Mesothelial cell of epicardium (in vitro differentiated cells): ENCODE measurements around the gene NOC3L. TPM values are rescaled to one million over a fixed set of nuclear protein-coding genes. Genes with fewer than 3 reads are reported as not detected.
A peak's percentile ranks its signal among the peaks of the same experiment; 100 is the strongest.

ENCODE experiments used
- DNase-seq, 2 experiments: peaks; one replicate each; pipeline ENCODE4 v3.0.0; 2021; ENCODE audit warnings: low spot score in 2 of 2; ENCODE audit not compliant: unreplicated experiment in 2 of 2
- H3K27ac Mint-ChIP-seq: 2 replicates; pipeline ENCODE4 v1.8.0; 2021; ENCODE audit warnings: mixed read lengths
- H3K27me3 Mint-ChIP-seq: 2 replicates; pipeline ENCODE4 v1.8.0; 2021; ENCODE audit warnings: low read depth, mixed read lengths
- H3K36me3 Mint-ChIP-seq: 2 replicates; pipeline ENCODE4 v1.8.0; 2021; ENCODE audit warnings: mixed read lengths
- H3K4me1 Mint-ChIP-seq: 2 replicates; pipeline ENCODE4 v1.8.0; 2021; ENCODE audit warnings: mixed read lengths
- H3K4me3 Mint-ChIP-seq: 2 replicates; pipeline ENCODE4 v1.8.0; 2021; ENCODE audit warnings: mild to moderate bottlenecking, moderate library complexity, mixed read lengths
- H3K9me3 Mint-ChIP-seq: 2 replicates; pipeline ENCODE4 v1.8.0; 2021; ENCODE audit warnings: mixed read lengths
- total RNA-seq: library from RNA; stranded (reverse); gene quantifications from 3 replicates; pipeline ENCODE4 v1.2.1, GENCODE V29; 2021
- TF ChIP-seq, protein P1 (sequence below): fragments of 200-600 bp; sonication (generic); IDR thresholded peaks from one replicate; pipeline ENCODE4 v1.5.0; 2021; ENCODE audit warnings: antibody characterized with exemption; ENCODE audit not compliant: unreplicated experiment

NOC3L gene
- total RNA-seq, 1 donor from 2014 or later, result 26.2 TPM

DNA sequence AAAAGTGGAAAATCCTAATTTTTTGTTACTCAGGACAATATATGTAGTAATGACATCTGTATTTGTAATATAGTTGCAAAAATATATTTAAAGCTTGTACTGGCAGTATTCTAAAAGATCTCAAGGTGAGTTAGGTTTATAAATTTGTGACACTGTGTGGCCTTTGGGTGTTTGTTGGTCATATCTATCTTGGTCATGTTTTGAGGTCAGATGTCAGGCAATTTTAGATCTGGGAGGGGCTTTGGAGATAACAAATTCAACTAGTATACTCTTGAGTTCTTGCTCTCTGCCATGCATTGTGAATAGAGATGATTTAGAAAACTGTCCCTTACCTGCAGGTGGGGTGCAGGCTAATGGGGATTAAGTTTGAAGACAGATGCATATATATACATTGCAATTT, 42.7 kb upstream of the NOC3L start:
- H3K4me3 Mint-ChIP-seq, result no peak overlapping the region
- TF ChIP-seq, protein P1, sequence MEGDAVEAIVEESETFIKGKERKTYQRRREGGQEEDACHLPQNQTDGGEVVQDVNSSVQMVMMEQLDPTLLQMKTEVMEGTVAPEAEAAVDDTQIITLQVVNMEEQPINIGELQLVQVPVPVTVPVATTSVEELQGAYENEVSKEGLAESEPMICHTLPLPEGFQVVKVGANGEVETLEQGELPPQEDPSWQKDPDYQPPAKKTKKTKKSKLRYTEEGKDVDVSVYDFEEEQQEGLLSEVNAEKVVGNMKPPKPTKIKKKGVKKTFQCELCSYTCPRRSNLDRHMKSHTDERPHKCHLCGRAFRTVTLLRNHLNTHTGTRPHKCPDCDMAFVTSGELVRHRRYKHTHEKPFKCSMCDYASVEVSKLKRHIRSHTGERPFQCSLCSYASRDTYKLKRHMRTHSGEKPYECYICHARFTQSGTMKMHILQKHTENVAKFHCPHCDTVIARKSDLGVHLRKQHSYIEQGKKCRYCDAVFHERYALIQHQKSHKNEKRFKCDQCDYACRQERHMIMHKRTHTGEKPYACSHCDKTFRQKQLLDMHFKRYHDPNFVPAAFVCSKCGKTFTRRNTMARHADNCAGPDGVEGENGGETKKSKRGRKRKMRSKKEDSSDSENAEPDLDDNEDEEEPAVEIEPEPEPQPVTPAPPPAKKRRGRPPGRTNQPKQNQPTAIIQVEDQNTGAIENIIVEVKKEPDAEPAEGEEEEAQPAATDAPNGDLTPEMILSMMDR, result no peak
- no peak for DNase-seq
- no peaks in the 10 kb centered on the region for H3K27me3 Mint-ChIP-seq
- H3K36me3 Mint-ChIP-seq, result no peaks in the 10 kb centered on the region
- H3K27ac Mint-ChIP-seq, result no peak overlapping the region
- H3K4me1 Mint-ChIP-seq, result peaks cover 24% of the 10 kb centered on the region
- H3K9me3 Mint-ChIP-seq, result no peaks in the 10 kb centered on the region

DNA sequence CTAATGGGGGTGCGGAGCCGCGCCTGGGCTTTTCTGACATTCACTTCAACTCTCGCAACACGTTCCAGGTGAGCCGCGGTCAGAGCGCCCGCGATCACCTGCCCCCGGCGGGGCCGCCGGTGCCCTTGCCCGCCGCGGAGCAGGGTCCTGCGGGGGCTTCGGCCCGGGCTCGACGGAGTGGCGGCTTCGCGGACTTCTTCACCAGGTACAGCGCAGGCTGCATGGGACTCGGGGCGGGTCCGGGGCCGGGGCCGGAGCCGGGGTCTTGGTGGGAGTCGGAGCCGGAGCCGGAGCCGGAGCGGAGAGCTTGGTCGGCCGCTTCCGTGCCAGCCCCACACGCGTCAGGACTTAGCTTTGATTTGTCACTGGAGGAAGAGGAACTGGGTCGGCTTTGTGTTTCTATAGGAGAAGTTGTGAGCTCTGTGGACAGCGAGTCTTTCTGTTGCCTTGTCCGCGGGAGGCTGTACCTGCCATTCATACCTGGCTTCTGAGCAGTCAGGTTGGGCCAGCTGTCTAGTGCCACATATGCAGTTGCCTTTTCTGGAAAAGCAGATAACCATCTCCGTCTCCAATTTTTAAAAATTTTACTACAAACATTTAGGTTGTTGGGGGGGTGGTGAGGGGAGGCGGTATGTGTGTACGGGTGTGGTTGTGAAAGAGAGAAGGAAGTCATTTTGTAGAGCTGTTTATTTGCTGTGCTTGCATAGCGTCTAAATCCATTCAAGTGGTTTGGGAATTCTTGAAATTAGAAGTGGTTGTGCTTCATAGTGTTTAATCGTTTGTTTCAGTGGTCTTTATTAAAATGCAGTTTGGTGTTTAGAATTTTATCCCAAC, 40.9 kb upstream of the NOC3L start:
- peak; percentile 24 to 63 for DNase-seq
- Mint-ChIP-seq H3K4me3 (peak overlapping the region; percentile 90), H3K9me3 (no peaks in the 10 kb centered on the region), H3K36me3 (no peaks in the 10 kb centered on the region), H3K27me3 (no peaks in the 10 kb centered on the region), H3K4me1 (peaks cover 18% of the 10 kb centered on the region), H3K27ac (peak overlapping the region; percentile 93)
- TF ChIP-seq, protein P1, result no peak

DNA sequence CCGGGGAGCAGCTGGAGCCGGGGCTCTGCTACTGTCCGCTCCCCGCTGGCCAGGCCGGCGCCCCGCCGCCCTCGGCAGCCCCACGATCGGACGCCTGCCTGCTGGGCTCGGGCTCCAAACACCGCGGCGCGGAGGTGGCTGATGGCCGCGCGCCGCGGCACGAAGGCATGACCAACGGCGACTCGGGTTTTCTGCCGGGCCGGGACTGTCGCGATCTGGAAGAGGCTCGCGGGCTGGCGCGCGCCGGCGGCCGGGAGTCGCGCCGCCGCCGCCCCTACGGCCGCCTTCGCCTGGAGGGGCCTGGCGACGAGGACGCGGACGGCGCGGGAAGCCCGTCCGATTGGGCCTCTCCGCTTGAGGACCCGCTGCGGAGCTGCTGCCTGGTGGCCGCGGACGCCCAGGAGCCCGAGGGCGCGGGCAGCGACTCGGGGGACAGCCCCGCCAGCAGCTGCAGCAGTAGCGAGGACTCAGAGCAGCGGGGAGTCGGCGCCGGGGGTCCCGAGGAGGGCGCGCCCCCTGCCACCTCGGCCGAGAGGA, 40.2 kb upstream of the NOC3L start:
- no peak overlapping the region for H3K27ac Mint-ChIP-seq
- H3K27me3 Mint-ChIP-seq, result no peaks in the 10 kb centered on the region
- H3K36me3 Mint-ChIP-seq, result no peaks in the 10 kb centered on the region
- peak overlapping the region; percentile 90 for H3K4me3 Mint-ChIP-seq
- no peaks in the 10 kb centered on the region for H3K9me3 Mint-ChIP-seq
- DNase-seq, result peak; percentile 28 to 61
- TF ChIP-seq, protein P1, result no peak
- H3K4me1 Mint-ChIP-seq, result peaks cover 18% of the 10 kb centered on the region

DNA sequence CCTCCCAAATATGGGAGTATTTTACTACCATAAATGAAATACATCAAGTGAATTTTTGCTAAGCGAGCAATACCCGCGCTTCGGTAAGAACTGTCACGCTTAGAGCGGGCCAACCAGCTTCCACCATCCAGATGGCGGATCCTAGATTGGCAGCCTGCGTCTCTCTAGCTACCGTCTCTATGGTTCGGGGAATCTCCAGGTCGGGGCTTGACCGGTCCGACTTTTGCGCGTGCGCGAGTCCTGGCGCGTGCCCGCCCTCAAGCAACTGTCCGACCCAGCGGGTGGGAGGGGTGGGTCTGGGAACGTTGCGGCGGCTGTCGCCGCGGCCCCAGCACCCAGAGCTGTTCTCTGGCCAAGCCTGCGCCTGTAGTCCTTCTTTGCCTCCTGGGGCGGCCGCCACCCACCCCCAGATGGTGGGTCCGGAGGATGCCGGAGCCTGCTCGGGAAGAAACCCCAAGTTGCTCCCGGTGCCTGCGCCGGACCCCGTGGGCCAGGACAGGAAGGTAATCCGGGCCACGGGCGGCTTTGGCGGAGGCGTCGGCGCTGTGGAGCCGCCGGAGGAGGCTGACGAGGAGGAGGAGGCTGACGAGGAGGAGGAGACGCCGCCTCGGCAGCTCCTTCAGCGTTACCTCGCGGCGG, 39.6 kb upstream of the NOC3L start, which contains the start of gene TBC1D12:
Gene TBC1D12, plus strand, starts transcription at position 338 of the 639 bp plus-strand sequence. Its CDS starts 73 bp downstream, at position 411.
- no peaks in the 10 kb centered on the region for H3K27me3 Mint-ChIP-seq
- no peaks in the 10 kb centered on the region for H3K36me3 Mint-ChIP-seq
- DNase-seq, result peak; percentile 79 to 86
- TF ChIP-seq, protein P1, result no peak
- H3K4me1 Mint-ChIP-seq, result peaks cover 22% of the 10 kb centered on the region
- H3K27ac Mint-ChIP-seq, result peak within 1 kb of the TSS; percentile 79
- H3K4me3 Mint-ChIP-seq, result peak within 1 kb of the TSS; percentile 90
- no peaks in the 10 kb centered on the region for H3K9me3 Mint-ChIP-seq

DNA sequence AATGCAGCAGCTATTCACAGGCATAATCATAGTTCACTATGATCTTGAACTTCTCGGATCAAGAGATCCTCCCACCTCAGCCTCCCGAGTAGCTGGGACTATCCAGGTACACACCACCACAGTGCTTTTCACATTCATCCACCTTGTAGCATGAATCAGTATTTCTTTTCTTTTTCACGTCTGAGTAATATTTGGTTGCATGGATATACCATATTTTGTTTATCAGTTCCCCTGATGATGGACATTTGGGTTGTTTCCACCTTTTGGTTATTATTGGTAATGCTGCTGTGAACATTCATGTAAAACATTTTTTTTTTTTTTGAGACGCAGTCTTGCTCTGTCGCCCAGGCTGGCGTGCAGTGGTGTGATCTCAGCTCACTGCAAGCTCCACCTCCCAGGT, 36.0 kb upstream of the NOC3L start:
- DNase-seq, result no peak
- Mint-ChIP-seq H3K27ac (no peak overlapping the region), H3K4me3 (no peak overlapping the region), H3K36me3 (no peaks in the 10 kb centered on the region), H3K9me3 (no peaks in the 10 kb centered on the region), H3K4me1 (peaks cover 10% of the 10 kb centered on the region), H3K27me3 (no peaks in the 10 kb centered on the region)
- TF ChIP-seq, protein P1, result no peak
